GM21526 (cell line): ENCODE results near the gene COL21A1.

Source experiments
- ATAC-seq: cut with Tn5 transposase; IDR thresholded peaks from one replicate; pipeline ENCODE4 v1.9.1; 2021; ENCODE audit warnings: moderate library complexity; ENCODE audit not compliant: unreplicated experiment, low FRiP score

COL21A1 gene

GRCh38 chr6:56143796-56144195, 103.6 kb downstream of the COL21A1 start:
- ATAC-seq = no peak

- no peak for ATAC-seq
These were observed 107.3 kb downstream of the COL21A1 start for GRCh38 chr6:56140090-56140489.

DNA sequence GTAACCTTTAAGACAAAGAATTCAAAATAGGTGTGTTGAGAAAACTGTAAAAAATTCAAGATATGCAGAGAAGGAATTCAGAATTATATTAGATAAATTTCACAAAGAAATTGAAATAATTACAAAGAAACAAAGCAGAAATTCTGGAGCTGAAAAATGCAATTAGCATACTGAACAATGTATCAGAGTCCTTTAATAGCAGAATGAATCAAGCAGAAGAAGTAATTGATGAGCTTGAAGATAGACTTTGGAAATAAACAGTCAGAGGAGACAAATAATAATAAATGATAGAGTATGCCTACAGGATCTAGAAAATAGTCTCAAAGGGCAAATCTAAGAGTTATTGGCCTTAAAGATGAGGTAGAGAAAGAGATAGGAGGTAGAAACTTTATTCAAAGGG, 131.7 kb downstream of the COL21A1 start:
- ATAC-seq = no peak

DNA sequence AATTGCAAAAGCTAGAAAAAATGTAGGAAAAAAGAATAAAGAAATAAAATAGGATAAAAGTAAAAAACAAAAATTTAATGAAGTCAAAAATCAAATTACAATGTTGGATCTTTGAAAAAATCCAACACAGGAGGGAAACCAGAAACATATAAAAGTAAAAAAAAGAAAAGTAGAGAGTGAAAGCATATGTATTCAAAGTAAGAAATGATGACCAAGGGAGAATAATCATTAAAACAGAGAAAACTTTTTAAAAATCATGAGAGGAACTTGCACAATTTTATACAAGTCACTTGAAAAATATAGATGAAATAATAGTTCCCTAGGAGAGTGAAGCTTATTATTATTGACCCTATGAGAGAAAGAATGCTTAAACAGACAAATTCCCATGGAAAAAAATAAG, 138.2 kb downstream of the COL21A1 start:
- ATAC-seq = no peak

- no peak for ATAC-seq
These were observed 141.1 kb downstream of the COL21A1 start for GRCh38 chr6:56106231-56106630.

- no peak for ATAC-seq
These were observed 142.8 kb downstream of the COL21A1 start for GRCh38 chr6:56104591-56104990.

GRCh38 chr6:56102216-56102615, 145.2 kb downstream of the COL21A1 start:
- no peak for ATAC-seq

GRCh38 chr6:56101141-56101553, 146.2 kb downstream of the COL21A1 start:
- no peak for ATAC-seq

DNA sequence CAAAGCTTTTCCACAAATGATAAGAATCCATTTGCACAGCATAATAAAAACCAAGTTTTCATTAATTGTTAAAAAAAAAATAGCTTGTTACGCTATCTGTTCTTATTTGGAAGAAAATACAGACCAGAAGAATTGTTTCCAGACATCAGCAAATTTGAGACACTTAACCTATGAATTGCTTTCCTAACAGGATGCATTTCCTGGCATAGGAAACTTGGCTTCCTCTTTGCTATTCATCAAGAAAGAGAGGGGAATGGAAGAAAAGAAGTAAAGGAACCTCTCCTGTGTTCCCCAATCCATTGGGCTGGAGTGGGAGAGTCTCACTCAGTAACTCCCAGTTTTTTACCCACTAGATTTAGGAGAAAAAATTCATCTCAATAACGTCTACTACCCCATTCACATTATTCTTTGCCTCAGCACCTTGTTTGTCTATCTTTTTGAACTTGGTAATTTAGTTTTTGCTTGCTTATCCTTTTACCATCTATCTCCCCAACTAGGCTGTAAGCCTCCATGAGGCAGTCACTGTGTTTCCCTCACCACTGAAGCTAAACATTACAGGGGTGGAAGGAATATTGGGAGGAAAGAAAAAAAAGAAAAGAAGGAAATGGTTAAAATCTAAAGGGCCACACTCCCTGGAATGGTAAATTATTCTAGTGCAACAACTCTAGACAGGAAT, 150.3 kb downstream of the COL21A1 start:
- no peak for ATAC-seq

- no peak for ATAC-seq
These were observed 150.8 kb downstream of the COL21A1 start for GRCh38 chr6:56096541-56096940.

- no peak for ATAC-seq
These were observed 153.6 kb downstream of the COL21A1 start for GRCh38 chr6:56093776-56094175.

DNA sequence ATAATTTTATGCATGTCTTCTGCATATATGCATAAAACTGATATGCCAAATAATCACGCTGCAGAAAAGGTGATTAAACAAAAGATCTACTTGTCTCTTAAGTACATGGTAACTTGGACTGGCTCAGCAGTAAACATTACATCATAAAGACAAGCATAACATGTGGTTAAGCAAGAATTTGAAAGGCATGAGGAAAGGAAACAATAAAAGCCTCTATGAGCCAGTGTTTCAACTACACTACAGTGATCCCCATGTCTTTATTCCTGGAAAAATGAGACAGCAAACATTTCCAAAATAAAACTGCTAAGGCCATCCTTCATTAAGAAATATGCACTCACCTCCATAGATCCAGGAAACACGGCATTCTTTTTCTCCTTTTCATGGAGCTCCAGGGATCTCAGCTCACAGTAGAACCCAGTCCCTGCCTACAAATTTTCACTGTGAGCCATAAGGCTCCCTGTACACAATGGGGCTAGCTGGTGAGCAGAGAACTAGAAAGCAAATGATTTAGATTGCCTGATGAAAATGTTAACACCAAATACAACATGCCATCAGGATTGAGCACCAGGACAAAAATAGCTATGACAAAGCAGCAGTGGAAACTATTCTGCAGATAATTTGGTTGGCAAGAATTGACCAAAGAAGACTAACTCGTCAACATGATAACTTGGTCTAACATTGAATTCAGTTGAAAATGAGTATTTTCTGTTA, 156.1 kb downstream of the COL21A1 start:
- ATAC-seq = no peak

DNA sequence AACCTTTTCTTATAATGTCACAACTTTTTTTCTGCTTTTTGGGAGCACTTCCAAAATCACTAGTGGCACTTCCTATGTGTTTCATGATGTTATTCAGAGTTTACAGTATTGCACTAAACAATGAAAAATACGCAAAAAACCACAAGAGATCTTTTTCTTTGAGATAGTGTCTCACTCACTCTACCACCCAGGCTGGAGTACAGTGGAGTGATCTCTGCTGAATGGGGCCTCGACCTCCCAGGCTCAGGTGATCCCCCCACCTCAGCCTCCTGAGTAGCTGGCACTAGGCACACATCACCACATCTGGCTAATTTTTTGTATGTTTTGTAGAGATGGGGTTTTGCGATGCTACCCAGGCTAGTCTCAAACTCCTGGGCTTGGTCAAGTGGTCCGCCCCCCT, 158.7 kb downstream of the COL21A1 start:
- no peak for ATAC-seq

DNA sequence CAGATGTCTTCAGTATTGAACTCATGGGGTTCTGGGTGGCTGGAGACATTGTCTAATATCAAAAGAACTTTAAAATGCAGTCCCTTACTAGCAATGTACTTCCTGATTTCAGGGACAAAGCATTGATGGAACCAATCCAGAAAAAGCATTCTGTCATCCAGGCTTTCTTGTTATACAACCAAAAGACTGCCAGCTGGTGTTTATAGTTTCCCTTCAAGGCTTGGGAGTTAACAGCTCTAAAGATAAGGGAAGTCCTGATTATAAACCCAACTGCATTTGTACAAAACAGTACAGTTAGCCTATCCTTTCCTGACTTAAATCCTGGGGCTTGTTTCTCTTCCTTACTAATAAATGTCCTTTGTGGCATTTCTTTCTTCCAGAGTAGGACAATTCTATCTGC, 160.0 kb downstream of the COL21A1 start:
- no peak for ATAC-seq

DNA sequence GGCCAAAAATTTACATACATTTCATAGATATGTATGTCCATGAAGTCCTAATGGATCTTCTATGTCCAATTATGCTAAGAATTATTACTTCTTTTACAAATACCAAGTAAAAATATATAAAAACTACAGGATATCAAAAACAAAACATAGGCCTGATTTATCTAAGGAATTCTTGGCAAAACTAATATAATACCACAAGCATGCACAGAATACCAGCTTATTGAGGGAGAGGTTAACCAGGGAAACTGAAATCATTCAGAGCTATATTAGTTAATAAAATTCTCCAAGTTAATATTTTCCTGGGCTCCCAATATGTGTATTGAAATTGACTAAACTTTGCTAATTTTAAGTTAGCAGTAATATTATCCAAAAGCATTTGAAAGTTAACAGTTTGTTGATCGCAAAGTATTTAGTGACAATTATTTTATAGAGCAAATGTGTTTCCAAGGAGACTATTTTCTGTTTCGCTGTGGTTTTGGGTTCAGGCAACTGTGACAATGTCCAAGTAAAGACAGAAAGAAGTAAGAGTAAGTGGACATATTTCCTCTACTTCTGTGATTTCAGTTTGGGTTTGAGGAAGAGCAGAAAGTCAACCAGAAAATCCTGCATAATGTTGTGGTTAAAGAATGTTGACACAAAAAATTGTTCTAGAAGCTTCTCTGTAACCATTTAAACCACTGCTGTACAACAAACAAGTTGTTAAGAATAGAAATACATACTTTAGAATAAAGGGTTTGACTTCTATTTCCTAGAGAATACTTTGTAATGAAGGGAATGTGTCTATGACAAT, 167.4 kb downstream of the COL21A1 start:
- no peak for ATAC-seq

- ATAC-seq = no peak
These were observed 171.3 kb downstream of the COL21A1 start for GRCh38 chr6:56076033-56076432.

GRCh38 chr6:56073761-56074160, 173.6 kb downstream of the COL21A1 start:
- ATAC-seq = no peak

DNA sequence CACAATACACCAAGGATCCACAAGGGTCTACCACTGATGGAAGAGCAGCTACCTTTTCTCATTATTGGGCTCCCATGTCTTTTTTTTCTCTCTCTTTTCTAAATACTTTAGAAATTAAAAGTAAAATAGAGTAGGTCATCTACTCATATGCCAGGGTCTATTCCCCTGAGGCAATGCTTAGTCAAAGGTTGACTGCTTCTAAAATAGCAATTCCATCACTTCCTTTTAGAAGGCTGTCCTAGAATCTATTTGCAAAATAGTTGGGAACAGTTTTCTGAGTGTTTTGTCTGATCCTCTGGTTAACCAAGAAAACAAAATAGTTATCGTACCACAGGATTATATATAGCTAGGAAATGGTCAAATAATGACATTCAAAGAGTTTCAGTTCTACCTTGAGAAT, 174.1 kb downstream of the COL21A1 start:
- ATAC-seq = no peak

- no peak for ATAC-seq
These were observed 174.5 kb downstream of the COL21A1 start for GRCh38 chr6:56072856-56073255.

DNA sequence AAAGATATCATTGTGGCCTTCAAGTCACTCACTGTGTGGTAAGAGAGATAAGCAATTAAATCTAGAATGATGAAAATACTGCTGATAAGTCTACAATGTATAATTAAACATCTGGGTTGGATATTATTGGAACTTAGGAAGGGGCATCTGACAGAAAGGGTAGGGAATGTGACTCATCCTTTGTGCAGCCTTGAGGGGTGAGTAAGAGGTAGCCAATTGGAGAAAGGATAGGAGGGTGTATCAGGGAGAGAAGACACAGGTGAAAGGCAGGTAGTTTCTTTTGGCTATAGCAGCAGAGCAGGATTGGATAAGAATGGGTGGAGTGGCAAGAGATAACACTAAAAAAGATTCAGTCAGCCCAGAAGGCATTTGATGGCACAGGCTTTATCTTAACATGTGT, 182.0 kb downstream of the COL21A1 start:
- ATAC-seq = no peak

- no peak for ATAC-seq
These were observed 184.5 kb downstream of the COL21A1 start for GRCh38 chr6:56062836-56063235.

DNA sequence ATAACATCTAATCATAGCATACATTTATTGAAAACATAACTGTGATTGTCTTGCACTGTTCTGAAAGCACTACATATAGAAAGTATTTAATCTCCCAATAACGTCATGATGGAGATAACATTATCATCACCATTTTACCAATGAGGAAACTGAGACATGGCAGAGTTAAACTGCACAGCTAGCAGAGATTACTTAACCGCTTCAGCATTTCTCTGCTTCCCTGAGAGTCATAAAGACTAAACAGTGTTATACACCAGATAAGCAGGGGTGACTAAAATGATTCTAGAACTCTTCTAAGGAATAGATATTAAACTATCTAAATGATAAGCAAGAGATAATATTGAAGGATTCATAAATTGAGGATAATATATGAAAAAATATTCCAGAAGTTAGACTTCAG, 188.7 kb downstream of the COL21A1 start:
- ATAC-seq = no peak
